Erythroblast (primary cell): ENCODE measurements around the gene C22orf23.

Source experiments
- GATA1 ChIP-seq: IDR thresholded peaks from 2 replicates; pipeline ENCODE4 v1.6.1; 2011; ENCODE audit warnings: low read depth, mild to moderate bottlenecking, control low read depth, low read length, moderate library complexity
- POLR2A ChIP-seq: IDR thresholded peaks from 2 replicates; pipeline ENCODE4 v1.6.1; 2011; ENCODE audit warnings: mild to moderate bottlenecking, low read length

- no peak for TF ChIP-seq POLR2A
- TF ChIP-seq GATA1, result no peak
Observed at GRCh38 chr22:37917874-37918548, 35.4 kb downstream of the C22orf23 start.
